NOMO-1 (cell line): ENCODE measurements around the gene LAMA3.
A peak's percentile ranks its signal among the peaks of the same experiment; 100 is the strongest.

Experiments
- DNase-seq, 2 experiments: peaks; one replicate each; lab custom pipeline; 2025; ENCODE audit not compliant: unreplicated experiment in 2 of 2; lab: John Stamatoyannopoulos, UW

LAMA3 gene

GRCh38 chr18:23689031-23689615, at the start of gene LAMA3:
Gene LAMA3, plus strand, starts transcription at chr18:23689453. Its CDS starts 231 bp downstream, at chr18:23689684.
- DNase-seq: peak; percentile 20 to 53

GRCh38 chr18:23640052-23640451, 49.2 kb upstream of the LAMA3 start:
- no peak for DNase-seq

GRCh38 chr18:23641143-23641720, 48.0 kb upstream of the LAMA3 start:
- DNase-seq: no peak

GRCh38 chr18:23641937-23642666, 47.2 kb upstream of the LAMA3 start:
- DNase-seq: no peak

- no peak for DNase-seq
Measured at GRCh38 chr18:23643815-23644490, 45.3 kb upstream of the LAMA3 start.

- DNase-seq: no peak
Measured at GRCh38 chr18:23645568-23646175, 43.6 kb upstream of the LAMA3 start.

GRCh38 chr18:23646282-23646681, 43.0 kb upstream of the LAMA3 start:
- no peak for DNase-seq

- DNase-seq: no peak
Measured at GRCh38 chr18:23648456-23648855, 40.8 kb upstream of the LAMA3 start.

GRCh38 chr18:23648940-23649607, 40.2 kb upstream of the LAMA3 start:
- DNase-seq: peak in 1 of 2 experiments; percentile 57

- no peak for DNase-seq
Measured at GRCh38 chr18:23650968-23651927, 38.0 kb upstream of the LAMA3 start.

GRCh38 chr18:23652232-23652631, 37.0 kb upstream of the LAMA3 start:
- DNase-seq: no peak

GRCh38 chr18:23658285-23658684, 31.0 kb upstream of the LAMA3 start:
- DNase-seq: no peak

- no peak for DNase-seq
Measured at GRCh38 chr18:23661735-23662308, 27.4 kb upstream of the LAMA3 start.

- DNase-seq: peak; percentile 17 to 28
Measured at GRCh38 chr18:23662309-23663263, 26.7 kb upstream of the LAMA3 start, which contains the start of gene ANKRD29. Gene ANKRD29, minus strand, starts transcription at chr18:23662911. Its CDS starts 181 bp downstream, at chr18:23662730.

GRCh38 chr18:23664674-23665073, 24.6 kb upstream of the LAMA3 start:
- no peak for DNase-seq

GRCh38 chr18:23667114-23667513, 22.1 kb upstream of the LAMA3 start:
- no peak for DNase-seq

- DNase-seq: no peak
Measured at GRCh38 chr18:23668731-23669130, 20.5 kb upstream of the LAMA3 start.
